HepG2 (cell line): ENCODE results near the gene TMEM145. TPM values are rescaled to one million over a fixed set of nuclear protein-coding genes. Genes with fewer than 3 reads are reported as not detected.

Experiments
- HIVEP1 ChIP-seq: sonication (generic); formaldehyde crosslinking; IDR thresholded peaks from 2 replicates; pipeline ENCODE4 v1.4.0; 2020; ENCODE audit warnings: mild to moderate bottlenecking, missing genetic modification reagents
- HNF4A ChIP-seq: sonication (generic); formaldehyde crosslinking; IDR thresholded peaks from 2 replicates; pipeline ENCODE4 v1.4.0; 2020; ENCODE audit warnings: missing genetic modification reagents
- KDM5A ChIP-seq: fragments of 200-600 bp; sonication (generic); IDR thresholded peaks from 2 replicates; pipeline ENCODE4 v1.7.0; 2018; ENCODE audit warnings: antibody characterized with exemption, mild to moderate bottlenecking, low read length, borderline replicate concordance
- RARG ChIP-seq: sonication (generic); formaldehyde crosslinking; IDR thresholded peaks from 2 replicates; pipeline ENCODE4 v1.4.0; 2020; ENCODE audit warnings: low read depth, mild to moderate bottlenecking, missing genetic modification reagents
- ZMYM4 ChIP-seq: sonication (generic); formaldehyde crosslinking; IDR thresholded peaks from 2 replicates; pipeline ENCODE4 v1.8.1; 2023; ENCODE audit warnings: mild to moderate bottlenecking, missing genetic modification reagents
- ZNF776 ChIP-seq: sonication (generic); formaldehyde crosslinking; IDR thresholded peaks from 2 replicates; pipeline ENCODE4 v1.4.0; 2020; ENCODE audit warnings: mild to moderate bottlenecking, missing genetic modification reagents
- polyA plus RNA-seq, 8 experiments: library from polyadenylated mRNA; depleted of rRNA in 3 of 8; stranded (reverse) in 7 of 8; unstranded in 1 of 8; fragments of >200 nt; fragmentation: Illumina TruSeq in 4 of 8; extraction: Trizol in 4 of 8; gene quantifications; 2 replicates each; pipeline versions ENCODE4 v1.2.1 to v1.2.3, GENCODE V29; 2011 to 2016; ENCODE audit warnings: low read depth in 4 of 8, missing spikeins in 1 of 8, mixed read lengths in 1 of 8; ENCODE audit not compliant: insufficient read depth in 1 of 8
- total RNA-seq, 5 experiments: library from RNA; depleted of rRNA; stranded (reverse); fragments of >200 nt; fragmentation: Illumina TruSeq; extraction: Trizol; gene quantifications; 2 replicates each; pipeline ENCODE4 v1.2.3, GENCODE V29; 2016; ENCODE audit warnings: low read depth in 1 of 5
- TF ChIP-seq, protein P1 (sequence below): sonication (generic); formaldehyde crosslinking; IDR thresholded peaks from 2 replicates; pipeline ENCODE4 v1.4.0; 2020; ENCODE audit warnings: mild to moderate bottlenecking, missing genetic modification reagents

The TMEM145 gene
- total and polyA plus RNA-seq, 2 of the 13 experiments (the other 11 are each of a cell fraction or from before 2014, with no cell fraction given), result 0.07 to 5.1 TPM

DNA sequence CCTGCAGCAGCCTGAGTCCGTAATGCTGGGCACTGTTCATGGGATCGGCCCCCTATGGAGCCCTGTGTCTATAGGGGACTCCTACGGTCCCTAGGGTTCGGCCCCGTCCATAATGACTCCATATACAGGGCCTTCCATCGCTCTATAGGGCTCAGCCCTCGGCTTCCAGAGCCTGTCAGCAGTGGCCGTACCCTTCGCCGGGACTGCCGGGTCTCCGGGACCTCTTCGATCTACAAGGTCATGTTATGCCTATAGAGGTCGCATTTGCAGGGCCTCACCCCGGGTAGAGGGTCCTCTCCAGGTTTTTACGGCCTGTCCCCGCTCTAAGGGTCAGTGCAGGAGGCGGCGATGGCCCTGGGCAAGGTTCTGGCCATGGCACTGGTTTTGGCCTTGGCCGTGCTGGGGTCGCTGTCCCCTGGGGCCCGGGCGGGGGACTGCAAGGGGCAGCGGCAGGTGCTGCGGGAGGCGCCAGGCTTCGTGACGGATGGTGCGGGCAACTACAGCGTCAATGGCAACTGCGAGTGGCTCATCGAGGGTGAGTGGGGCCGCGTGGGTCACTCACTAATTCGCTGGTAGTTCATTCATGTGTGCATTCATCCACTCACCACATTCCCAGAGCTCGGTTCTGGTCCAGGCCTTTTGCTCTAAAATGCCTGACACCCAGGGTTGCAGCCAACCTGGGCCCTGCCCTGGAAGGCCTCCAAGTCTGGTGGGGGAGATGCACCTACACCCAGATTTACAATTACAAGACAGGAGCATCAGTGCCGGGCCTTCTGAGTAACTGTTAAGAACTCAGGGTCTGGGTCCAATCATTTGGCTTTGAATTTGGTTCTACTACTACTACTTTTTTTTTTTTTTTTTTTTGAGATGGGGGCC is 13.0 kb downstream of the TMEM145 start (continued):
- TF ChIP-seq HIVEP1 (0 out of 2 replicates have a peak, but pooled peaks have one; percentile 10), RARG (0 out of 2 replicates have a peak, but pooled peaks have one; percentile 44), KDM5A (peak; percentile 74; the same call in 1 of the 2 replicates), ZNF776 (CRISPR knock-in tag) (peak; percentile 13; the same call in 1 of the 2 replicates), ZMYM4 (CRISPR knock-in tag) (peak; percentile 17; the same call in 1 of the 2 replicates), HNF4A (CRISPR knock-in tag) (peak; percentile 10; the same call in 1 of the 2 replicates)
- TF ChIP-seq, protein P1, sequence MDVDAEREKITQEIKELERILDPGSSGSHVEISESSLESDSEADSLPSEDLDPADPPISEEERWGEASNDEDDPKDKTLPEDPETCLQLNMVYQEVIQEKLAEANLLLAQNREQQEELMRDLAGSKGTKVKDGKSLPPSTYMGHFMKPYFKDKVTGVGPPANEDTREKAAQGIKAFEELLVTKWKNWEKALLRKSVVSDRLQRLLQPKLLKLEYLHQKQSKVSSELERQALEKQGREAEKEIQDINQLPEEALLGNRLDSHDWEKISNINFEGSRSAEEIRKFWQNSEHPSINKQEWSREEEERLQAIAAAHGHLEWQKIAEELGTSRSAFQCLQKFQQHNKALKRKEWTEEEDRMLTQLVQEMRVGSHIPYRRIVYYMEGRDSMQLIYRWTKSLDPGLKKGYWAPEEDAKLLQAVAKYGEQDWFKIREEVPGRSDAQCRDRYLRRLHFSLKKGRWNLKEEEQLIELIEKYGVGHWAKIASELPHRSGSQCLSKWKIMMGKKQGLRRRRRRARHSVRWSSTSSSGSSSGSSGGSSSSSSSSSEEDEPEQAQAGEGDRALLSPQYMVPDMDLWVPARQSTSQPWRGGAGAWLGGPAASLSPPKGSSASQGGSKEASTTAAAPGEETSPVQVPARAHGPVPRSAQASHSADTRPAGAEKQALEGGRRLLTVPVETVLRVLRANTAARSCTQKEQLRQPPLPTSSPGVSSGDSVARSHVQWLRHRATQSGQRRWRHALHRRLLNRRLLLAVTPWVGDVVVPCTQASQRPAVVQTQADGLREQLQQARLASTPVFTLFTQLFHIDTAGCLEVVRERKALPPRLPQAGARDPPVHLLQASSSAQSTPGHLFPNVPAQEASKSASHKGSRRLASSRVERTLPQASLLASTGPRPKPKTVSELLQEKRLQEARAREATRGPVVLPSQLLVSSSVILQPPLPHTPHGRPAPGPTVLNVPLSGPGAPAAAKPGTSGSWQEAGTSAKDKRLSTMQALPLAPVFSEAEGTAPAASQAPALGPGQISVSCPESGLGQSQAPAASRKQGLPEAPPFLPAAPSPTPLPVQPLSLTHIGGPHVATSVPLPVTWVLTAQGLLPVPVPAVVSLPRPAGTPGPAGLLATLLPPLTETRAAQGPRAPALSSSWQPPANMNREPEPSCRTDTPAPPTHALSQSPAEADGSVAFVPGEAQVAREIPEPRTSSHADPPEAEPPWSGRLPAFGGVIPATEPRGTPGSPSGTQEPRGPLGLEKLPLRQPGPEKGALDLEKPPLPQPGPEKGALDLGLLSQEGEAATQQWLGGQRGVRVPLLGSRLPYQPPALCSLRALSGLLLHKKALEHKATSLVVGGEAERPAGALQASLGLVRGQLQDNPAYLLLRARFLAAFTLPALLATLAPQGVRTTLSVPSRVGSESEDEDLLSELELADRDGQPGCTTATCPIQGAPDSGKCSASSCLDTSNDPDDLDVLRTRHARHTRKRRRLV (CRISPR knock-in tag), result peak; percentile 55; the same call in 1 of the 2 replicates
